Neural cell (in vitro differentiated cells): Measurements from ENCODE around the gene EXOC2. TPM values are rescaled to one million over a fixed set of nuclear protein-coding genes. Genes with fewer than 3 reads are reported as not detected.

Experiments used
- H2AFZ ChIP-seq: fragments of 200-600, 300-800 bp; sonication (generic), shearing (Covaris generic); 2 replicates; pipeline ENCODE4 v1.6.0; 2014; ENCODE audit warnings: low read depth, mild to moderate bottlenecking, antibody characterized with exemption, low read length, moderate library complexity
- H3F3A ChIP-seq: fragments of 200-600 bp; shearing (Covaris generic); 2 replicates; pipeline ENCODE4 v1.6.1; 2016; ENCODE audit warnings: mild to moderate bottlenecking, moderate library complexity, mixed read lengths, antibody characterized with exemption, low read length; ENCODE audit not compliant: insufficient read depth, poor library complexity, severe bottlenecking
- H3K27ac ChIP-seq: fragments of 200-600, 300-800 bp; sonication (generic), shearing (Covaris generic); 2 replicates; pipeline ENCODE4 v1.5.1; 2014; ENCODE audit warnings: mild to moderate bottlenecking, low read length, moderate library complexity
- H3K27me3 ChIP-seq: fragments of 300-800, 200-600 bp; sonication (generic), shearing (Covaris generic); 2 replicates; pipeline ENCODE4 v1.6.0; 2014; ENCODE audit warnings: mild to moderate bottlenecking, low read depth, low read length, moderate library complexity; ENCODE audit not compliant: insufficient read depth
- H3K36me3 ChIP-seq: fragments of 300-800, 200-600 bp; sonication (generic), shearing (Covaris generic); 2 replicates; pipeline ENCODE4 v1.5.1; 2014; ENCODE audit warnings: mild to moderate bottlenecking, antibody characterized with exemption, low read length, moderate library complexity; ENCODE audit not compliant: insufficient read depth
- H3K4me2 ChIP-seq: fragments of 300-800, 200-600 bp; sonication (generic), shearing (Covaris generic); 2 replicates; pipeline ENCODE4 v1.6.0; 2014; ENCODE audit warnings: mild to moderate bottlenecking, low read length
- H3K4me3 ChIP-seq: fragments of 300-800, 200-600 bp; sonication (generic), shearing (Covaris generic); 2 replicates; pipeline ENCODE4 v1.5.1; 2014; ENCODE audit warnings: mild to moderate bottlenecking, low read length, moderate library complexity
- H3K79me2 ChIP-seq: fragments of 200-600 bp; shearing (Covaris generic); replicated peaks from 2 replicates; pipeline ENCODE4 v1.6.0; 2014; ENCODE audit warnings: mild to moderate bottlenecking, low read length, moderate library complexity; ENCODE audit not compliant: insufficient read depth
- H3K9ac ChIP-seq: fragments of 300-800, 200-600 bp; sonication (generic), shearing (Covaris generic); 2 replicates; pipeline ENCODE4 v1.6.1; 2016; ENCODE audit warnings: mild to moderate bottlenecking, low read length, mixed read lengths
- H3K9me2 ChIP-seq: fragments of 200-600 bp; shearing (Covaris generic); 2 replicates; pipeline ENCODE4 v1.6.1; 2016; ENCODE audit warnings: mild to moderate bottlenecking, low read length, mixed read lengths; ENCODE audit not compliant: insufficient read depth
- H3K9me3 ChIP-seq: fragments of 200-600, 300-800 bp; sonication (generic), shearing (Covaris generic); 2 replicates; pipeline ENCODE4 v1.6.1; 2016; ENCODE audit warnings: mild to moderate bottlenecking, mixed run types, low read length, moderate library complexity, mixed read lengths
- H4K20me1 ChIP-seq: fragments of 200-600 bp; shearing (Covaris generic); 2 replicates; pipeline ENCODE4 v1.6.1; 2016; ENCODE audit warnings: mild to moderate bottlenecking, mixed run types; ENCODE audit not compliant: insufficient read depth
- CTCF ChIP-seq: fragments of 450-650 bp; IDR thresholded peaks from 2 replicates; pipeline ENCODE4 v1.5.1; 2014; ENCODE audit warnings: antibody characterized with exemption, mild to moderate bottlenecking, moderate library complexity; ENCODE audit not compliant: poor library complexity, severe bottlenecking
- EZH2 ChIP-seq: fragments of 200-600, 300-800 bp; shearing (Covaris generic), sonication (generic); IDR thresholded peaks from 2 replicates; pipeline ENCODE4 v1.6.1; 2014; ENCODE audit warnings: antibody characterized with exemption, low read length, borderline replicate concordance, mild to moderate bottlenecking; ENCODE audit not compliant: insufficient read depth, poor library complexity, severe bottlenecking
- MXI1 ChIP-seq: fragments of 450-650 bp; conservative IDR thresholded peaks from 2 replicates; pipeline ENCODE4 v1.6.1; 2014; ENCODE audit warnings: antibody characterized with exemption, mild to moderate bottlenecking; ENCODE audit not compliant: poor library complexity, severe bottlenecking
- POLR2AphosphoS5 ChIP-seq: IDR thresholded peaks from 2 replicates; pipeline ENCODE4 v1.6.1; 2012
- RAD21 ChIP-seq: fragments of 450-650 bp; conservative IDR thresholded peaks from 2 replicates; pipeline ENCODE4 v1.6.1; 2014; ENCODE audit warnings: antibody characterized with exemption, mild to moderate bottlenecking, moderate library complexity
- REST ChIP-seq: IDR thresholded peaks from 2 replicates; pipeline ENCODE4 v1.6.1; 2012; ENCODE audit warnings: borderline replicate concordance
- SMC3 ChIP-seq: fragments of 450-650 bp; conservative IDR thresholded peaks from 2 replicates; pipeline ENCODE4 v1.6.1; 2014; ENCODE audit warnings: antibody characterized with exemption, mild to moderate bottlenecking, moderate library complexity; ENCODE audit not compliant: poor library complexity
- TAF1 ChIP-seq: IDR thresholded peaks from 2 replicates; pipeline ENCODE4 v1.6.1; 2012; ENCODE audit warnings: low read depth
- polyA plus RNA-seq: library from polyadenylated mRNA; depleted of rRNA; stranded (reverse); fragments of >200 nt; gene quantifications from 2 replicates; pipeline ENCODE4 v1.2.3, GENCODE V29; 2014

Gene EXOC2
- polyA plus RNA-seq, 1 donor from 2014 or later = 38.6 TPM

GRCh38 chr6:689223-689622 lies 3.7 kb downstream of the EXOC2 start:
- Histone ChIP-seq H2AFZ (no peak overlapping the region), H3K27me3 (no peaks in the 10 kb centered on the region), H4K20me1 (no peaks in the 10 kb centered on the region), H3K9me3 (no peaks in the 10 kb centered on the region), H3F3A (no peaks in the 10 kb centered on the region), H3K27ac (no peak overlapping the region), H3K36me3 (no peaks in the 10 kb centered on the region), H3K79me2 (peaks cover 43% of the 10 kb centered on the region), H3K9me2 (no peaks in the 10 kb centered on the region), H3K9ac (no peak overlapping the region), H3K4me2 (no peak overlapping the region), H3K4me3 (no peak overlapping the region)
- TF ChIP-seq CTCF (no peak), POLR2AphosphoS5 (no peak), REST (no peak), TAF1 (no peak)

GRCh38 chr6:686497-686896 lies 6.4 kb downstream of the EXOC2 start:
- no peaks in the 10 kb centered on the region for H3K9me3 ChIP-seq
- no peaks in the 10 kb centered on the region for H3K9me2 ChIP-seq
- H3F3A ChIP-seq = no peaks in the 10 kb centered on the region
- no peak overlapping the region for H2AFZ ChIP-seq
- H3K27me3 ChIP-seq = no peaks in the 10 kb centered on the region
- no peak overlapping the region for H3K27ac ChIP-seq
- H3K79me2 ChIP-seq = peaks cover 38% of the 10 kb centered on the region
- H4K20me1 ChIP-seq = no peaks in the 10 kb centered on the region
- no peaks in the 10 kb centered on the region for H3K36me3 ChIP-seq
- no peak overlapping the region for H3K9ac ChIP-seq
- H3K4me2 ChIP-seq = no peak overlapping the region
- TF ChIP-seq CTCF = no peak
- peak; percentile 10 for TF ChIP-seq RAD21
- no peak overlapping the region for H3K4me3 ChIP-seq

- Histone ChIP-seq H4K20me1 (no peaks in the 10 kb centered on the region), H3F3A (no peaks in the 10 kb centered on the region), H3K9me3 (no peaks in the 10 kb centered on the region), H2AFZ (no peak overlapping the region), H3K27ac (no peak overlapping the region), H3K36me3 (no peaks in the 10 kb centered on the region), H3K4me2 (no peak overlapping the region), H3K4me3 (peak overlapping the region; percentile 66), H3K9me2 (no peaks in the 10 kb centered on the region), H3K79me2 (peaks cover 39% of the 10 kb centered on the region), H3K9ac (peak overlapping the region; percentile 62), H3K27me3 (no peaks in the 10 kb centered on the region)
- TF ChIP-seq MXI1 = no peak
- TF ChIP-seq SMC3 = no peak
- TF ChIP-seq EZH2 = no peak
- TF ChIP-seq CTCF = no peak
- no peak for TF ChIP-seq TAF1
- no peak for TF ChIP-seq POLR2AphosphoS5
- no peak for TF ChIP-seq RAD21
These were observed 7.9 kb downstream of the EXOC2 start for GRCh38 chr6:684831-685636.
